T-helper 2 cell treated with Interferon-gamma antibody and Interleukin-4, amounts not matched to agents 100 ng/mL and 5 ng/mL, for 36 hours (primary cell): Measurements from ENCODE around the gene ZNF670. TPM values are rescaled to one million over a fixed set of nuclear protein-coding genes. Genes with fewer than 3 reads are reported as not detected.
"Not testable (repeated sequence)": the region's sequence is repeated elsewhere in the genome, so short reads cannot be mapped to it uniquely, and the experiment has no call there.

ENCODE experiments used
- intact Hi-C: fragments of 100-400 bp; cut with micrococcal nuclease; formaldehyde crosslinking; loops from one replicate; pipeline ENCODE4 v1.15.1; 2023
- total RNA-seq: library from RNA; stranded (reverse); gene quantifications from 2 replicates; pipeline ENCODE4 v1.2.3, GENCODE V29; 2022

Gene ZNF670
- total RNA-seq, 1 donor from 2014 or later, result 2.0 TPM

- intact Hi-C loops, result no loop called here
These were observed 30.9 kb downstream of the ZNF670 start for GRCh38 chr1:247047702-247048101.

- intact Hi-C loops, result no loop called here
These were observed 31.4 kb downstream of the ZNF670 start for GRCh38 chr1:247047260-247047659.

GRCh38 chr1:247043406-247043805 lies 35.2 kb downstream of the ZNF670 start:
- intact Hi-C loops, result no loop called here

GRCh38 chr1:247037511-247038320 lies 40.9 kb downstream of the ZNF670 start:
- intact Hi-C loops, result no loop called here

- intact Hi-C loops, result not testable (repeated sequence)
These were observed 46.3 kb downstream of the ZNF670 start for GRCh38 chr1:247032306-247032705.

Other genes with a start within 250 kb of the ZNF670 start
- gene AHCTF1, start 146.9 kb downstream of the ZNF670 start, total RNA-seq, result 36.2 and 40.9 TPM in 2 replicates
- gene ZNF695, start 70.8 kb downstream of the ZNF670 start, total RNA-seq, result 0.48 and 0.95 TPM in 2 replicates
- gene ZNF669, start 25.5 kb upstream of the ZNF670 start, total RNA-seq, result 9.2 and 9.7 TPM in 2 replicates
- gene ZNF124, start 93.2 kb upstream of the ZNF670 start, total RNA-seq, result 18.8 and 20.4 TPM in 2 replicates
- not detected in 2 replicates for gene VN1R5, start 177.3 kb upstream of the ZNF670 start, total RNA-seq